ENCODE data around the gene KIF26A.

Gene KIF26A

DNA sequence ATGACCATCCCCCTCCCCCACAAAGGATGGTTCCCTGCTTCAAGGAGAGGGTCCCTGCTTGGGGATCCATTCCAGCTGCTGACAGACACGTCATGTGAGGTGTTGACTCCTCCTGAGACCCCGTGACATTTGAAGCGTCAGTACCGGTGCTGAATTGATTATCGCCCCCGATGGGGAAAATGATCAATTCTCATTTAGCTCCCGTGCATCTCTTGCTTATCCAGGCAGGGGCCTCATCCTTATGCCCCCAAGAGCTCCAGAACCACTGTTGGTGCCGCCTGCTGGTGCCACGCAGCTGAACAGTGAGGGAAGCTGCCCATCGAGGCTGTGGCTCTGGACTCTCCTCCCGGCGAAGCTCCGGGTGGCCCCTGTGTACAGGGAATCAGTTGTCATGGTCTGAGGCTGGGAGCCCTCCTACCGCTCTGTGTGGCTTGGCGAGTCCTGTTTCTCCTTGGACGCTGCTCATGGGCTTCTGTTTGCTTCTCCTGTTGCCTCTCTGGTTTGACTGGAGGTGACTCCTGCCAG, 4.6 kb downstream of the KIF26A start (continued):
- TF ChIP-seq, protein P1, sequence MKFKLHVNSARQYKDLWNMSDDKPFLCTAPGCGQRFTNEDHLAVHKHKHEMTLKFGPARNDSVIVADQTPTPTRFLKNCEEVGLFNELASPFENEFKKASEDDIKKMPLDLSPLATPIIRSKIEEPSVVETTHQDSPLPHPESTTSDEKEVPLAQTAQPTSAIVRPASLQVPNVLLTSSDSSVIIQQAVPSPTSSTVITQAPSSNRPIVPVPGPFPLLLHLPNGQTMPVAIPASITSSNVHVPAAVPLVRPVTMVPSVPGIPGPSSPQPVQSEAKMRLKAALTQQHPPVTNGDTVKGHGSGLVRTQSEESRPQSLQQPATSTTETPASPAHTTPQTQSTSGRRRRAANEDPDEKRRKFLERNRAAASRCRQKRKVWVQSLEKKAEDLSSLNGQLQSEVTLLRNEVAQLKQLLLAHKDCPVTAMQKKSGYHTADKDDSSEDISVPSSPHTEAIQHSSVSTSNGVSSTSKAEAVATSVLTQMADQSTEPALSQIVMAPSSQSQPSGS (tag by site-specific recombination; IDR thresholded peaks at IDR 0.05; ENCODE audit: low read depth): no peak
- TF ChIP-seq ZNF664 (tag by site-specific recombination; IDR thresholded peaks at IDR 0.05) (no peak), ZNF10 (tag by site-specific recombination; IDR thresholded peaks at IDR 0.05) (no peak)

DNA sequence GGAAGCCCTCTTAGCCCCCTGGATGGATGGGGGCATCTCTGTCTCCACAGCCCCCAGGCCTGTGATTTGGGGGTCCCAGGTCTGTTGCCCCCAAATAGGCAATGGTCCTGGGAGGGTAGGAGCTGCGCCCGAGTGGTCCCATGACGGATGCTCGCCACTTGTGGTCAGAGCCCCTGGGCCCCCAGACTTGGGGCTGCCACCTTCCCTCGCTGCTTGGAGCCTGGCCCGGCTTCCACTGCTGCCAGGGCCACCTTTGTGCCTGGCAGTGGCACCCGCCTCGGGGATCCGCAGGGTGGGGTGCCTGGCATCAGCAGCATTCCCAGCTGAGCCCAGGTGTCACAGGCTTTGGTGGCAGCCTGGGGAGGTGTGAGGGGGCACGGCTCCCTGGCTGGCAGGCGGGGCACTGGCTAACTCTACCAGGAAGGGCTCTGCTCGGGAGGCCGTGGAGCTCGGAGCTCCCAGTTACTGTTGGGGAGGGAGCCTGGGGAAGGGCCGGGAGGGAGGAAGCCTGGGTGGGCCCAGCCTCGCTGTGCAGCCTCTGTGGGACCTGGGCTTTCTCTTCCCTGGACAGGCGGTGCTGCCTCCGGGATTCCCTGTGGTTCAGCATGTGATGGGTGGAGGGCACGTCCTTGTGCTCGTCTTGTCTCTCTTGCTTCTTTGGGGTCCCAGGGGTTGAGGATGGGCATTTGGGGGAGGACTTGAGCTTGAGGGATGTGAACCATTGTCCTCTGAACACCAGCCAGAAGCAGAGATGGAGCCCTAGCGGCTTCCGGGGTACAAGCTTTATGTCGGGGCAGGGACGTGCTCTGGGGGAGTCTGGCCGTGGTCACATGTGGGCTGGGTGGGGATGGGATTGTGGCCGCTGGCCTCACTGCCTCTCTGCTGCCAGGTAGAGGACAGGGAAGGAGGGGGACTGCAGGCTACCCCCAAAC, 5.4 kb downstream of the KIF26A start:
- ChIA-PET POLR2A (interaction anchor here (0.6 to 0.7 kb wide), 2 partner anchors 64 to 248 kb away, joined by 3 to 12 read pairs; no protein-coding TSS in a partner anchor), CTCF (interaction anchor here (0.7 to 1.3 kb wide), 2 partner anchors 13 to 66 kb away, joined by 3 to 5 read pairs; no protein-coding TSS in a partner anchor)
- no peak overlapping the region for H3K4me3 ChIP-seq (ENCODE audit: low read depth, low read length)
- peaks cover 0 to 16% of the 10 kb centered on the region in 2 experiments; a peak in 1 of 3 replicates for H3K36me3 ChIP-seq (ENCODE audit: control insufficient read depth in 2 of 2, insufficient read depth in 1 of 2, low read length in 2 of 2)
- 0 out of 2 replicates have a peak, but pooled peaks cover 4% of the 10 kb centered on the region for H3K4me1 ChIP-seq (ENCODE audit: control insufficient read depth, insufficient read depth, low read length)
- TF ChIP-seq ZNF544 (tag by site-specific recombination; IDR thresholded peaks at IDR 0.05) (no peak), ZNF837 (tag by site-specific recombination; IDR thresholded peaks at IDR 0.05) (no peak), TRIM28 (IDR thresholded peaks at IDR 0.05; ENCODE audit: borderline replicate concordance, low read length) (no peak), HOXC10 (CRISPR knock-in tag; IDR thresholded peaks at IDR 0.05) (no peak), ZBTB1 (tag by site-specific recombination; IDR thresholded peaks at IDR 0.05) (no peak), ZNF266 (tag by site-specific recombination; IDR thresholded peaks at IDR 0.05; ENCODE audit: low read depth) (no peak), ZSCAN30 (tag by site-specific recombination; IDR thresholded peaks at IDR 0.05) (no peak), ZNF623 (tag by site-specific recombination; IDR thresholded peaks at IDR 0.05) (no peak)
- TF ChIP-seq, protein P2, sequence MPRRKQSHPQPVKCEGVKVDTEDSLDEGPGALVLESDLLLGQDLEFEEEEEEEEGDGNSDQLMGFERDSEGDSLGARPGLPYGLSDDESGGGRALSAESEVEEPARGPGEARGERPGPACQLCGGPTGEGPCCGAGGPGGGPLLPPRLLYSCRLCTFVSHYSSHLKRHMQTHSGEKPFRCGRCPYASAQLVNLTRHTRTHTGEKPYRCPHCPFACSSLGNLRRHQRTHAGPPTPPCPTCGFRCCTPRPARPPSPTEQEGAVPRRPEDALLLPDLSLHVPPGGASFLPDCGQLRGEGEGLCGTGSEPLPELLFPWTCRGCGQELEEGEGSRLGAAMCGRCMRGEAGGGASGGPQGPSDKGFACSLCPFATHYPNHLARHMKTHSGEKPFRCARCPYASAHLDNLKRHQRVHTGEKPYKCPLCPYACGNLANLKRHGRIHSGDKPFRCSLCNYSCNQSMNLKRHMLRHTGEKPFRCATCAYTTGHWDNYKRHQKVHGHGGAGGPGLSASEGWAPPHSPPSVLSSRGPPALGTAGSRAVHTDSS (tag by site-specific recombination; IDR thresholded peaks at IDR 0.05): no peak
- TF ChIP-seq, protein P3, sequence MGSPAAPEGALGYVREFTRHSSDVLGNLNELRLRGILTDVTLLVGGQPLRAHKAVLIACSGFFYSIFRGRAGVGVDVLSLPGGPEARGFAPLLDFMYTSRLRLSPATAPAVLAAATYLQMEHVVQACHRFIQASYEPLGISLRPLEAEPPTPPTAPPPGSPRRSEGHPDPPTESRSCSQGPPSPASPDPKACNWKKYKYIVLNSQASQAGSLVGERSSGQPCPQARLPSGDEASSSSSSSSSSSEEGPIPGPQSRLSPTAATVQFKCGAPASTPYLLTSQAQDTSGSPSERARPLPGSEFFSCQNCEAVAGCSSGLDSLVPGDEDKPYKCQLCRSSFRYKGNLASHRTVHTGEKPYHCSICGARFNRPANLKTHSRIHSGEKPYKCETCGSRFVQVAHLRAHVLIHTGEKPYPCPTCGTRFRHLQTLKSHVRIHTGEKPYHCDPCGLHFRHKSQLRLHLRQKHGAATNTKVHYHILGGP (tag by site-specific recombination; IDR thresholded peaks at IDR 0.05): no peak
- TF ChIP-seq, protein P4, sequence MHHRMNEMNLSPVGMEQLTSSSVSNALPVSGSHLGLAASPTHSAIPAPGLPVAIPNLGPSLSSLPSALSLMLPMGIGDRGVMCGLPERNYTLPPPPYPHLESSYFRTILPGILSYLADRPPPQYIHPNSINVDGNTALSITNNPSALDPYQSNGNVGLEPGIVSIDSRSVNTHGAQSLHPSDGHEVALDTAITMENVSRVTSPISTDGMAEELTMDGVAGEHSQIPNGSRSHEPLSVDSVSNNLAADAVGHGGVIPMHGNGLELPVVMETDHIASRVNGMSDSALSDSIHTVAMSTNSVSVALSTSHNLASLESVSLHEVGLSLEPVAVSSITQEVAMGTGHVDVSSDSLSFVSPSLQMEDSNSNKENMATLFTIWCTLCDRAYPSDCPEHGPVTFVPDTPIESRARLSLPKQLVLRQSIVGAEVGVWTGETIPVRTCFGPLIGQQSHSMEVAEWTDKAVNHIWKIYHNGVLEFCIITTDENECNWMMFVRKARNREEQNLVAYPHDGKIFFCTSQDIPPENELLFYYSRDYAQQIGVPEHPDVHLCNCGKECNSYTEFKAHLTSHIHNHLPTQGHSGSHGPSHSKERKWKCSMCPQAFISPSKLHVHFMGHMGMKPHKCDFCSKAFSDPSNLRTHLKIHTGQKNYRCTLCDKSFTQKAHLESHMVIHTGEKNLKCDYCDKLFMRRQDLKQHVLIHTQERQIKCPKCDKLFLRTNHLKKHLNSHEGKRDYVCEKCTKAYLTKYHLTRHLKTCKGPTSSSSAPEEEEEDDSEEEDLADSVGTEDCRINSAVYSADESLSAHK (tag by site-specific recombination; IDR thresholded peaks at IDR 0.05): no peak
- TF ChIP-seq, protein P5, sequence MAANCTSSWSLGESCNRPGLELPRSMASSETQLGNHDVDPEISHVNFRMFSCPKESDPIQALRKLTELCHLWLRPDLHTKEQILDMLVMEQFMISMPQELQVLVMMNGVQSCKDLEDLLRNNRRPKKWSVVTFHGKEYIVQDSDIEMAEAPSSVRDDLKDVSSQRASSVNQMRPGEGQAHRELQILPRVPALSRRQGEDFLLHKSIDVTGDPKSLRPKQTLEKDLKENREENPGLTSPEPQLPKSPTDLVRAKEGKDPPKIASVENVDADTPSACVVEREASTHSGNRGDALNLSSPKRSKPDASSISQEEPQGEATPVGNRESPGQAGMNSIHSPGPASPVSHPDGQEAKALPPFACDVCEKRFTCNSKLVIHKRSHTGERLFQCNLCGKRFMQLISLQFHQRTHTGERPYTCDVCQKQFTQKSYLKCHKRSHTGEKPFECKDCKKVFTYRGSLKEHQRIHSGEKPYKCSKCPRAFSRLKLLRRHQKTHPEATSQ (tag by site-specific recombination; IDR thresholded peaks at IDR 0.05): no peak
- TF ChIP-seq, protein P6, sequence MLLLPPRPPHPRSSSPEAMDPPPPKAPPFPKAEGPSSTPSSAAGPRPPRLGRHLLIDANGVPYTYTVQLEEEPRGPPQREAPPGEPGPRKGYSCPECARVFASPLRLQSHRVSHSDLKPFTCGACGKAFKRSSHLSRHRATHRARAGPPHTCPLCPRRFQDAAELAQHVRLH (tag by site-specific recombination; IDR thresholded peaks at IDR 0.05): no peak
- TF ChIP-seq, protein P7, sequence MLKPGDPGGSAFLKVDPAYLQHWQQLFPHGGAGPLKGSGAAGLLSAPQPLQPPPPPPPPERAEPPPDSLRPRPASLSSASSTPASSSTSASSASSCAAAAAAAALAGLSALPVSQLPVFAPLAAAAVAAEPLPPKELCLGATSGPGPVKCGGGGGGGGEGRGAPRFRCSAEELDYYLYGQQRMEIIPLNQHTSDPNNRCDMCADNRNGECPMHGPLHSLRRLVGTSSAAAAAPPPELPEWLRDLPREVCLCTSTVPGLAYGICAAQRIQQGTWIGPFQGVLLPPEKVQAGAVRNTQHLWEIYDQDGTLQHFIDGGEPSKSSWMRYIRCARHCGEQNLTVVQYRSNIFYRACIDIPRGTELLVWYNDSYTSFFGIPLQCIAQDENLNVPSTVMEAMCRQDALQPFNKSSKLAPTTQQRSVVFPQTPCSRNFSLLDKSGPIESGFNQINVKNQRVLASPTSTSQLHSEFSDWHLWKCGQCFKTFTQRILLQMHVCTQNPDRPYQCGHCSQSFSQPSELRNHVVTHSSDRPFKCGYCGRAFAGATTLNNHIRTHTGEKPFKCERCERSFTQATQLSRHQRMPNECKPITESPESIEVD (tag by site-specific recombination; IDR thresholded peaks at IDR 0.05): no peak
- no peaks in the 10 kb centered on the region for H3K9me3 ChIP-seq (ENCODE audit: control insufficient read depth, insufficient read depth, low read depth, low read length)
- H3K27ac ChIP-seq (ENCODE audit: extremely low read depth, low read depth, low read length): no peak overlapping the region

Measured in HEK293 (cell line).